ENCODE results near the gene CIAO1.
"Not testable (repeated sequence)": the region's sequence is repeated elsewhere in the genome, so short reads cannot be mapped to it uniquely, and the experiment has no call there.

Gene CIAO1

GRCh38 chr2:96251721-96252292, 14.2 kb upstream of the CIAO1 start:
- peak; percentile 82 for DNase-seq

GRCh38 chr2:96252526-96252925, 13.5 kb upstream of the CIAO1 start:
- DNase-seq: no peak

- no peak for DNase-seq
Observed at GRCh38 chr2:96253006-96253405, 13.0 kb upstream of the CIAO1 start.

GRCh38 chr2:96254571-96254970, 11.5 kb upstream of the CIAO1 start:
- no peak for DNase-seq

- DNase-seq: no peak
Observed at GRCh38 chr2:96256611-96257113, 9.4 kb upstream of the CIAO1 start.

- not testable (repeated sequence) for DNase-seq
Observed at GRCh38 chr2:96257744-96258143, 8.3 kb upstream of the CIAO1 start.

GRCh38 chr2:96258166-96259022, 7.6 kb upstream of the CIAO1 start:
- DNase-seq: no peak

- DNase-seq: no peak
Observed at GRCh38 chr2:96259497-96259921, 6.5 kb upstream of the CIAO1 start.

- peak; percentile 28 for DNase-seq
Observed at GRCh38 chr2:96260387-96261260, 5.4 kb upstream of the CIAO1 start.

GRCh38 chr2:96261328-96262003, 4.6 kb upstream of the CIAO1 start:
- DNase-seq: no peak

GRCh38 chr2:96262306-96262705, 3.7 kb upstream of the CIAO1 start:
- DNase-seq: no peak

GRCh38 chr2:96264086-96264485, 1.9 kb upstream of the CIAO1 start:
- DNase-seq: no peak

GRCh38 chr2:96264656-96265348, 1.2 kb upstream of the CIAO1 start:
- DNase-seq: peak; percentile 72

- no peak for DNase-seq
Observed at GRCh38 chr2:96265349-96265839, 631 bp upstream of the CIAO1 start.

- peak; percentile 32 for DNase-seq
Observed at GRCh38 chr2:96267159-96267971, 1.3 kb downstream of the CIAO1 start.

- no peak for DNase-seq
Observed at GRCh38 chr2:96271995-96272394, 6.0 kb downstream of the CIAO1 start.

- no peak for DNase-seq
Observed at GRCh38 chr2:96273763-96274162, 7.7 kb downstream of the CIAO1 start.

- DNase-seq: no peak
Observed at GRCh38 chr2:96274355-96275056, 8.5 kb downstream of the CIAO1 start.

- DNase-seq: no peak
Observed at GRCh38 chr2:96276787-96277499, 10.9 kb downstream of the CIAO1 start.

Measured in eye (tissue), 1 donor.